Esophagus squamous epithelium (tissue), 5 donors: ENCODE data around the gene DNAJC13. TPM values are rescaled to one million over a fixed set of nuclear protein-coding genes. Genes with fewer than 3 reads are reported as not detected.

Source experiments
- DNase-seq: peaks from one replicate; lab custom pipeline; 2025; lab: John Stamatoyannopoulos, UW
- H3K27ac ChIP-seq, 4 donors: fragments of 200-600 bp; sonication (generic); one replicate each; pipeline ENCODE4 v1.5.1; 2016 to 2019; ENCODE audit warnings: mild to moderate bottlenecking in 1 of 4
- H3K27me3 ChIP-seq, 4 donors: fragments of 200-600 bp; sonication (generic); 1 replicate in 3 of 4; 2 replicates in 1 of 4; pipeline versions ENCODE4 v1.5.1 to v1.6.0; 2017 to 2021; ENCODE audit warnings: antibody characterized with exemption in 1 of 4
- H3K36me3 ChIP-seq, 3 donors: fragments of 200-600 bp; sonication (generic); one replicate each; pipeline ENCODE4 v1.5.1; 2016 to 2019
- H3K4me1 ChIP-seq, 3 donors: fragments of 200-600 bp; sonication (generic); one replicate each; pipeline ENCODE4 v1.5.1; 2017 to 2019
- H3K4me3 ChIP-seq, 4 donors: fragments of 200-600 bp; sonication (generic); 1 replicate in 3 of 4; 2 replicates in 1 of 4; pipeline ENCODE4 v1.5.1; 2016 to 2019; ENCODE audit warnings: mild to moderate bottlenecking in 2 of 4, moderate library complexity in 1 of 4
- H3K9me3 ChIP-seq, 3 donors: fragments of 200-600 bp; sonication (generic); one replicate each; pipeline ENCODE4 v1.5.1; 2016 to 2019
- CTCF ChIP-seq, 6 experiments: fragments of 450-650 bp in 4 of 6; fragments of 200-600 bp in 2 of 6; sonication (generic) in 2 of 6; IDR thresholded peaks; one replicate each; pipeline ENCODE4 v1.5.1; 2016 to 2019; ENCODE audit warnings: antibody characterized with exemption in 6 of 6, mild to moderate bottlenecking in 4 of 6, moderate library complexity in 4 of 6
- POLR2A ChIP-seq, 4 donors: fragments of 450-650 bp; IDR thresholded peaks; one replicate each; pipeline ENCODE4 v1.6.1; 2017; ENCODE audit warnings: antibody characterized with exemption in 4 of 4, mild to moderate bottlenecking in 4 of 4, moderate library complexity in 3 of 4
- WGBS, 2 donors: methylation state at CpG; one replicate each; pipeline ENCODE4 v1.1.5; 2018; 5-methylcytosine and 5-hydroxymethylcytosine counted together
- intact Hi-C: fragments of 100-400 bp; cut with DNase I; formaldehyde crosslinking; loops from one replicate; pipeline ENCODE4 v1.15.0; 2022
- total RNA-seq, 4 donors: library from RNA; depleted of rRNA; stranded (reverse); fragments of >200 nt; gene quantifications; one replicate each; pipeline ENCODE4 v1.1.0, GENCODE V29; 2016
- donor health status: DM: yes; HTN: yes; CAD: no.

DNAJC13 gene
- total RNA-seq, 4 donors from 2014 or later = 23.0 to 36.4 (median 25.9) TPM

- Histone ChIP-seq H3K9me3 (no peaks in the 10 kb centered on the region), H3K4me1 (peaks cover 0 to 17% (median 0%) of the 10 kb centered on the region in 3 donors), H3K36me3 (peaks cover 0 to 92% (median 15%) of the 10 kb centered on the region in 3 donors), H3K27ac (no peak overlapping the region), H3K27me3 (no peaks in the 10 kb centered on the region), H3K4me3 (no peak overlapping the region)
- WGBS, 2 donors = 71 to 83% methylated on average over 1 of the region's 1 CpG
- TF ChIP-seq CTCF (IDR thresholded peaks at IDR 0.05) (peak in 1 of 6 experiments; percentile 28), POLR2A (IDR thresholded peaks at IDR 0.05) (no peak)
- intact Hi-C loops = loop anchor here (5.0 kb wide), 1 partner anchor 105 kb away; no protein-coding TSS in a partner anchor
- DNase-seq = no peak
Observed at GRCh38 chr3:132537297-132537696, 120.0 kb downstream of the DNAJC13 start.

GRCh38 chr3:132538072-132538471 lies 120.8 kb downstream of the DNAJC13 start:
- intact Hi-C loops = loop anchor here (5.0 kb wide), 1 partner anchor 104 kb away; no protein-coding TSS in a partner anchor
- Histone ChIP-seq H3K27ac (no peak overlapping the region), H3K9me3 (no peaks in the 10 kb centered on the region), H3K4me3 (no peak overlapping the region), H3K4me1 (peaks cover 0 to 21% (median 0%) of the 10 kb centered on the region in 3 donors), H3K27me3 (no peaks in the 10 kb centered on the region), H3K36me3 (peaks cover 0 to 84% (median 15%) of the 10 kb centered on the region in 3 donors)
- no peak for DNase-seq
- WGBS, 2 donors = 71 to 76% methylated on average over 5 of the region's 5 CpGs
- no peak for TF ChIP-seq POLR2A (IDR thresholded peaks at IDR 0.05)
- no peak for TF ChIP-seq CTCF (IDR thresholded peaks at IDR 0.05)

- TF ChIP-seq CTCF (IDR thresholded peaks at IDR 0.05) (no peak), POLR2A (IDR thresholded peaks at IDR 0.05) (no peak)
- H3K36me3 ChIP-seq = peaks cover 0 to 68% (median 6%) of the 10 kb centered on the region in 3 donors
- no peak overlapping the region for H3K27ac ChIP-seq
- H3K9me3 ChIP-seq = no peaks in the 10 kb centered on the region
- no peak overlapping the region for H3K4me3 ChIP-seq
- intact Hi-C loops = loop anchor here (5.0 kb wide), 1 partner anchor 103 kb away; no protein-coding TSS in a partner anchor
- no peaks in the 10 kb centered on the region for H3K27me3 ChIP-seq
- WGBS, 2 donors = 49 to 61% methylated on average over 3 of the region's 3 CpGs
- H3K4me1 ChIP-seq = peaks cover 0 to 24% (median 0%) of the 10 kb centered on the region in 3 donors
- no peak for DNase-seq
Observed at GRCh38 chr3:132539681-132540080, 122.4 kb downstream of the DNAJC13 start.

GRCh38 chr3:132542577-132542976 lies 125.3 kb downstream of the DNAJC13 start:
- DNase-seq = no peak
- no peaks in the 10 kb centered on the region for H3K9me3 ChIP-seq
- intact Hi-C loops = no loop called here
- H3K4me1 ChIP-seq = peaks cover 0 to 20% (median 0%) of the 10 kb centered on the region in 3 donors
- H3K27me3 ChIP-seq = no peaks in the 10 kb centered on the region
- H3K36me3 ChIP-seq = peaks cover 0 to 40% (median 6%) of the 10 kb centered on the region in 3 donors
- H3K4me3 ChIP-seq = no peak overlapping the region
- TF ChIP-seq CTCF (IDR thresholded peaks at IDR 0.05) = no peak
- no peak for TF ChIP-seq POLR2A (IDR thresholded peaks at IDR 0.05)
- WGBS, 2 donors = 48 to 55% methylated on average over 2 of the region's 2 CpGs
- no peak overlapping the region for H3K27ac ChIP-seq

- Histone ChIP-seq H3K9me3 (no peaks in the 10 kb centered on the region), H3K4me1 (peaks cover 0 to 20% (median 0%) of the 10 kb centered on the region in 3 donors), H3K36me3 (peaks cover 0 to 34% (median 3%) of the 10 kb centered on the region in 3 donors), H3K4me3 (no peak overlapping the region), H3K27ac (no peak overlapping the region), H3K27me3 (no peaks in the 10 kb centered on the region)
- no peak for DNase-seq
- intact Hi-C loops = no loop called here
- WGBS, 2 donors = 40 to 43% methylated on average over 2 of the region's 2 CpGs
- TF ChIP-seq POLR2A (IDR thresholded peaks at IDR 0.05) = no peak
- TF ChIP-seq CTCF (IDR thresholded peaks at IDR 0.05) = no peak
Observed at GRCh38 chr3:132543011-132543739, 125.9 kb downstream of the DNAJC13 start.
